IMR-90 (cell line): Measurements from ENCODE around the gene DENND5A. TPM values are rescaled to one million over a fixed set of nuclear protein-coding genes. Genes with fewer than 3 reads are reported as not detected.

Experiments
- ATAC-seq: fragments of 200-7000 bp; cut with Tn5 transposase; 2 replicates; pipeline ENCODE4 v1.9.1; 2020; ENCODE audit warnings: low read depth, mild to moderate bottlenecking, moderate library complexity
- BruUV-seq: library from RNA; stranded (reverse); fragments of 400-500 nt; replicated peaks from 2 replicates; lab custom pipeline; 2021; lab: Mats Ljungman, UMichigan
- CTCF ChIA-PET: fragments of 300-600 bp; formaldehyde crosslinking; extraction: SDS; loops from one replicate; lab custom pipeline; 2021; ENCODE audit warnings: antibody characterized with exemption; lab: Yijun Ruan, JAX
- POLR2A ChIA-PET: fragments of 300-600 bp; sonication (Branson Sonifier 250); formaldehyde crosslinking; loops from one replicate; lab custom pipeline; 2022; ENCODE audit warnings: antibody characterized with exemption; ENCODE audit not compliant: unreplicated experiment; lab: Charles Lee
- DNase-seq: peaks from one replicate; pipeline ENCODE4 v3.0.0; 2013
- H2AFZ ChIP-seq: replicated peaks from 2 replicates; pipeline ENCODE3; 2013; ENCODE audit warnings: low read length, mild to moderate bottlenecking; ENCODE audit not compliant: poor library complexity
- H2AK5ac ChIP-seq: 2 replicates; pipeline ENCODE4 v1.6.1; 2013; ENCODE audit warnings: low read depth, low read length, inconsistent platforms
- H2AK9ac ChIP-seq: replicated peaks from 2 replicates; pipeline ENCODE3; 2013; ENCODE audit warnings: mild to moderate bottlenecking, low read depth, low read length, moderate library complexity; ENCODE audit not compliant: poor library complexity
- H2BK120ac ChIP-seq: 2 replicates; pipeline ENCODE4 v1.6.1; 2013; ENCODE audit warnings: low read depth, low read length, inconsistent platforms
- H2BK15ac ChIP-seq: 3 replicates; pipeline ENCODE4 v1.6.1; 2013; ENCODE audit warnings: low read depth, low read length, inconsistent platforms
- H2BK20ac ChIP-seq: 2 replicates; pipeline ENCODE4 v1.6.1; 2013; ENCODE audit warnings: low read depth, mild to moderate bottlenecking, inconsistent platforms, low read length, moderate library complexity
- H2BK5ac ChIP-seq: 2 replicates; pipeline ENCODE4 v1.6.1; 2013; ENCODE audit warnings: mild to moderate bottlenecking, low read depth, low read length, inconsistent platforms; ENCODE audit not compliant: poor library complexity, severe bottlenecking
- H3K14ac ChIP-seq: replicated peaks from 2 replicates; pipeline ENCODE4 v1.6.1; 2013; ENCODE audit warnings: low read depth, low read length, inconsistent platforms
- H3K18ac ChIP-seq: 2 replicates; pipeline ENCODE4 v1.6.1; 2013; ENCODE audit warnings: low read depth, low read length, control low read depth
- H3K23ac ChIP-seq: 2 replicates; pipeline ENCODE4 v1.6.1; 2013; ENCODE audit warnings: low read depth, low read length, inconsistent platforms
- H3K27ac ChIP-seq: 2 replicates; pipeline ENCODE4 v1.5.1; 2013; ENCODE audit warnings: mild to moderate bottlenecking, control low read depth, low read length; ENCODE audit not compliant: insufficient read depth
- H3K27me3 ChIP-seq: 2 replicates; pipeline ENCODE4 v1.6.1; 2013; ENCODE audit warnings: low read length; ENCODE audit not compliant: control insufficient read depth, insufficient read depth
- H3K36me3 ChIP-seq: 2 replicates; pipeline ENCODE4 v1.6.1; 2013; ENCODE audit warnings: low read length, mixed read lengths; ENCODE audit not compliant: control insufficient read depth, insufficient read depth
- H3K4ac ChIP-seq: 2 replicates; pipeline ENCODE4 v1.6.1; 2013; ENCODE audit warnings: low read depth, low read length, inconsistent platforms
- H3K4me1 ChIP-seq: 2 replicates; pipeline ENCODE4 v1.6.1; 2013; ENCODE audit warnings: low read length, mixed read lengths; ENCODE audit not compliant: control insufficient read depth, insufficient read depth
- H3K4me2 ChIP-seq: 2 replicates; pipeline ENCODE4 v1.6.1; 2013; ENCODE audit warnings: low read depth, mild to moderate bottlenecking, control low read depth, low read length, moderate library complexity
- H3K4me3 ChIP-seq: 2 replicates; pipeline ENCODE4 v1.5.1; 2013; ENCODE audit warnings: low read depth, mild to moderate bottlenecking, control low read depth, low read length, moderate library complexity; ENCODE audit not compliant: insufficient read depth
- H3K56ac ChIP-seq: 2 replicates; pipeline ENCODE4 v1.6.1; 2013; ENCODE audit warnings: low read length, inconsistent platforms; ENCODE audit not compliant: insufficient read depth; ENCODE audit errors: extremely low read depth
- H3K79me1 ChIP-seq, 2 experiments: 2 replicates each; pipeline ENCODE4 v1.6.1; 2013; ENCODE audit warnings: low read length in 2 of 2, inconsistent platforms in 1 of 2, low read depth in 1 of 2
- H3K9ac ChIP-seq: 2 replicates; pipeline ENCODE4 v1.6.1; 2013; ENCODE audit warnings: low read depth, low read length, control low read depth
- H3K9me1 ChIP-seq: 2 replicates; pipeline ENCODE4 v1.6.1; 2013; ENCODE audit warnings: low read length, inconsistent platforms; ENCODE audit not compliant: insufficient read depth
- H3K9me3 ChIP-seq: 2 replicates; pipeline ENCODE4 v1.6.1; 2013; ENCODE audit warnings: low read length; ENCODE audit not compliant: control insufficient read depth, insufficient read depth
- H4K20me1 ChIP-seq: 2 replicates; pipeline ENCODE4 v1.6.1; 2013; ENCODE audit warnings: low read length, inconsistent platforms; ENCODE audit not compliant: insufficient read depth
- H4K5ac ChIP-seq: 2 replicates; pipeline ENCODE4 v1.6.1; 2013; ENCODE audit warnings: mild to moderate bottlenecking, low read depth, low read length, control low read depth
- H4K8ac ChIP-seq, 2 experiments: 2 replicates each; pipeline ENCODE4 v1.6.1; 2013; ENCODE audit warnings: low read depth in 2 of 2, low read length in 2 of 2, control low read depth in 1 of 2, inconsistent platforms in 1 of 2
- H4K91ac ChIP-seq: 2 replicates; pipeline ENCODE4 v1.6.1; 2013; ENCODE audit warnings: low read depth, low read length, inconsistent platforms; ENCODE audit not compliant: insufficient read depth
- CHD1 ChIP-seq: IDR thresholded peaks from 2 replicates; pipeline ENCODE4 v1.6.1; 2012; ENCODE audit warnings: low read depth, low read length, improper control_type of control experiment
- FOS ChIP-seq: fragments of 150-350 bp; IDR thresholded peaks from 2 replicates; pipeline ENCODE4 v1.6.1; 2016; ENCODE audit warnings: low read depth, low read length
- NFE2L2 ChIP-seq: fragments of 150-350 bp; IDR thresholded peaks from 2 replicates; pipeline ENCODE4 v1.6.1; 2016; ENCODE audit warnings: low read depth, mild to moderate bottlenecking, low read length
- RCOR1 ChIP-seq: IDR thresholded peaks from 2 replicates; pipeline ENCODE4 v1.6.1; 2012; ENCODE audit warnings: mild to moderate bottlenecking, low read length, improper control_type of control experiment; ENCODE audit not compliant: insufficient replicate concordance
- WGBS, 2 experiments: methylation state at CpG; one replicate each; pipeline versions ENCODE4 v1.1.5 to v1.1.7; 2013; ENCODE audit warnings: missing lambda C conversion rate in 2 of 2; ENCODE audit not compliant: insufficient read length in 1 of 2; ENCODE audit errors: extremely low coverage in 2 of 2; 5-methylcytosine and 5-hydroxymethylcytosine counted together
- dilution Hi-C: fragments of 300-500 bp; cut with HindIII; formaldehyde crosslinking; loops from one replicate; pipeline ENCODE4 v1.14.3; 2018; ENCODE audit warnings: low sequenced_read_pairs; ENCODE audit not compliant: unreplicated experiment
- in situ Hi-C: fragments of 300-500 bp; cut with MboI; formaldehyde crosslinking; loops from 3 replicates; pipeline ENCODE4 v1.14.3; 2019; ENCODE audit warnings: low sequenced_read_pairs, inconsistent platforms, mixed read lengths
- intact Hi-C: fragments of 100-400 bp; cut with micrococcal nuclease; formaldehyde crosslinking; loops from 2 replicates; pipeline ENCODE4 v1.10.0; 2022
- polyA plus RNA-seq, 3 experiments: library from polyadenylated mRNA; depleted of rRNA; stranded (reverse); fragments of >200 nt; gene quantifications; 2 replicates each; pipeline ENCODE4 v1.2.3, GENCODE V29; 2012; ENCODE audit warnings: low replicate concordance in 1 of 3
- total RNA-seq: library from RNA; depleted of rRNA; stranded (reverse); fragments of >200 nt; gene quantifications from 2 replicates; pipeline ENCODE4 v1.2.3, GENCODE V29; 2012
- TF ChIP-seq, protein P1 (sequence below): conservative IDR thresholded peaks from 2 replicates; pipeline ENCODE4 v1.5.1; 2012; ENCODE audit warnings: mild to moderate bottlenecking, low read depth, low read length, improper control_type of control experiment

The DENND5A gene
- total and polyA plus RNA-seq, 2 of the 4 experiments (the other 2 are of a cell fraction), result 179 to 192 TPM

DNA sequence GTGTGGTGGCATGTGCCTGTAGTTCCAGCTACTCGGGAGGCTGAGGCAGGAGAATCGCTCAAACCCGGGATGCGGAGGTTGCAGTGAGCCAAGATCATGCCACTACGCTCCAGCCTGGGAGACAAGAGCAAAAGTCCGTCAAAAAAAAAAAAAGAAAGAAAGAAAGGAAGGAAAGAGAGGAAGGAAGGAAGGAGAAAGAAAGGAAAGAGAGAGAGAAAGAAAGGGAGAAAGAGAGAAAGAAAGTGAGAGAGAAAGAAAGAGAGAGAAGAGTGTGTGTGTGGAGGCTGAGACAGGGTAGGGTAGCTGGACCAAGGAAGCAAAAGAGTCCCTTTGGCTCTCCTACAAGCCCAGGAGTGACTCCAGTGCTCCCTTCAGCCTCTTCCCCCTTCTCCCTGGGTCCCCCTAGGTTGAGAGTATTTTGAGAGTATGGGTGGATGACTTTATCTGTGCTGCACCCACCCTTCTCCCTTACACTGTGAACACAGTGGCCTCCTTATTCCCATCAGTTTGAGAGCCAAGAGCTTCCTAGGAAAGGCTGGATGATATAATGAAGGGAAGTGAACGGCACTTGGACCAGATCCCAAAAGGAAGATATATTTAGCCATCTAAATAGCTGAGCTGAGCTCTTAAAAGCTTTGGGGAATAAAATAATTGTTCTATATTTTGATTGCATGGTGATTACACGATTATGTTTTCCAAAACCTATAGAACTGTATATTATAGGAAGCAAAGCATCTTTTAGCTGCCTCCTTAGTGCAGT, 9.5 kb upstream of the DENND5A start:
- ATAC-seq (no peak), DNase-seq (no peak)
- no peak overlapping the region for H3K4me2 ChIP-seq
- H3K9me1 ChIP-seq, result peaks cover under 1% of the 10 kb centered on the region; the same call in 1 of the 2 replicates
- no peak overlapping the region for H2BK120ac ChIP-seq
- in situ Hi-C loops (no loop called here), intact Hi-C loops (no loop called here), dilution Hi-C loops (no loop called here)
- no peak overlapping the region for H3K9ac ChIP-seq
- H4K20me1 ChIP-seq, result no peaks in the 10 kb centered on the region
- CTCF ChIA-PET, result interaction anchor here (0.6 kb wide), 1 partner anchor 34 kb away, joined by 3 read pairs; no protein-coding TSS in a partner anchor
- no peak overlapping the region for H4K91ac ChIP-seq
- BruUV-seq, result no TSS peak
- no peak overlapping the region for H2AFZ ChIP-seq
- no peak overlapping the region for H3K23ac ChIP-seq
- H3K27ac ChIP-seq, result no peak overlapping the region
- no peak overlapping the region for H2BK5ac ChIP-seq
- H2BK15ac ChIP-seq, result no peak overlapping the region
- no peaks in the 10 kb centered on the region for H3K9me3 ChIP-seq
- H2AK5ac ChIP-seq, result no peak overlapping the region
- H3K14ac ChIP-seq, result no peak overlapping the region
- no peak overlapping the region for H3K4ac ChIP-seq
- no peak overlapping the region for H2BK20ac ChIP-seq
- no peak overlapping the region for H3K4me3 ChIP-seq
- TF ChIP-seq RCOR1 (no peak), CHD1 (no peak), NFE2L2 (no peak), FOS (no peak)
- TF ChIP-seq, protein P1, sequence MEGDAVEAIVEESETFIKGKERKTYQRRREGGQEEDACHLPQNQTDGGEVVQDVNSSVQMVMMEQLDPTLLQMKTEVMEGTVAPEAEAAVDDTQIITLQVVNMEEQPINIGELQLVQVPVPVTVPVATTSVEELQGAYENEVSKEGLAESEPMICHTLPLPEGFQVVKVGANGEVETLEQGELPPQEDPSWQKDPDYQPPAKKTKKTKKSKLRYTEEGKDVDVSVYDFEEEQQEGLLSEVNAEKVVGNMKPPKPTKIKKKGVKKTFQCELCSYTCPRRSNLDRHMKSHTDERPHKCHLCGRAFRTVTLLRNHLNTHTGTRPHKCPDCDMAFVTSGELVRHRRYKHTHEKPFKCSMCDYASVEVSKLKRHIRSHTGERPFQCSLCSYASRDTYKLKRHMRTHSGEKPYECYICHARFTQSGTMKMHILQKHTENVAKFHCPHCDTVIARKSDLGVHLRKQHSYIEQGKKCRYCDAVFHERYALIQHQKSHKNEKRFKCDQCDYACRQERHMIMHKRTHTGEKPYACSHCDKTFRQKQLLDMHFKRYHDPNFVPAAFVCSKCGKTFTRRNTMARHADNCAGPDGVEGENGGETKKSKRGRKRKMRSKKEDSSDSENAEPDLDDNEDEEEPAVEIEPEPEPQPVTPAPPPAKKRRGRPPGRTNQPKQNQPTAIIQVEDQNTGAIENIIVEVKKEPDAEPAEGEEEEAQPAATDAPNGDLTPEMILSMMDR, result no peak
- no peak overlapping the region for H3K18ac ChIP-seq
- no peaks in the 10 kb centered on the region; a peak in 1 of 4 replicates for H3K79me1 ChIP-seq
- no peak overlapping the region for H2AK9ac ChIP-seq
- no peak overlapping the region for H3K56ac ChIP-seq
- peaks cover 1% of the 10 kb centered on the region; the same call in 1 of the 2 replicates for H3K36me3 ChIP-seq
- peaks cover 2% of the 10 kb centered on the region; the same call in 1 of the 2 replicates for H3K4me1 ChIP-seq
- H4K8ac ChIP-seq, result no peak overlapping the region
- POLR2A ChIA-PET, result no interaction called here
- no peaks in the 10 kb centered on the region for H3K27me3 ChIP-seq
- H4K5ac ChIP-seq, result no peak overlapping the region
- 92% methylated on average over 4 of the region's 8 CpGs; no CpG with 5 or more reads in 1 of the 2 experiments for WGBS, 2 experiments
